ENCODE measurements around the gene MACROD2. TPM values are rescaled to one million over a fixed set of nuclear protein-coding genes. Genes with fewer than 3 reads are reported as not detected.

MACROD2 gene
- total and polyA plus RNA-seq, 8 donors = 0.78 to 31.3 (median 10.9) TPM; not detected in 1

DNA sequence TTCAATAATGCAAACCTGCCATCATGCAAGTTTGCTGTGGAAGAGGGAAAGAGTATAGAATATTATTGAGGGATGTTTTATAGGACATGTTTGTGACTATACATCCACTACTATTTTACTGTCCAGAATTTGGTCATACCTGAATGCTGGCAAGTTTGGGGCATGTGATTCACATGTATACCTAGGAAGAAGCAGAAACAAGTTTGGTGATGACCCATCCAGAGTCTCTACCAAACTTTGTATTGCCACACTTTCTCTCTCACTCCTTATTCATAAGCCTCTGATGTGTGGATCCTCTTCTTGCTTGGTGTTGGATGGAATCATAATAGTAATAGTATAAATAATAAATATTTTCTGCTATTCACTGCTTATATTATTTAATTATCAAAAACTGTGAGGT, 450.6 kb downstream of the MACROD2 start:
- intact Hi-C loops (cut with DNase I; ENCODE audit: low total_unique reads) = no loop called here
- no peaks in the 10 kb centered on the region for H3K27me3 ChIP-seq
- TF ChIP-seq POLR2AphosphoS5 (IDR thresholded peaks at IDR 0.05) = no peak
- TF ChIP-seq EP300 (IDR thresholded peaks at IDR 0.05) = no peak
- TF ChIP-seq, protein P1, sequence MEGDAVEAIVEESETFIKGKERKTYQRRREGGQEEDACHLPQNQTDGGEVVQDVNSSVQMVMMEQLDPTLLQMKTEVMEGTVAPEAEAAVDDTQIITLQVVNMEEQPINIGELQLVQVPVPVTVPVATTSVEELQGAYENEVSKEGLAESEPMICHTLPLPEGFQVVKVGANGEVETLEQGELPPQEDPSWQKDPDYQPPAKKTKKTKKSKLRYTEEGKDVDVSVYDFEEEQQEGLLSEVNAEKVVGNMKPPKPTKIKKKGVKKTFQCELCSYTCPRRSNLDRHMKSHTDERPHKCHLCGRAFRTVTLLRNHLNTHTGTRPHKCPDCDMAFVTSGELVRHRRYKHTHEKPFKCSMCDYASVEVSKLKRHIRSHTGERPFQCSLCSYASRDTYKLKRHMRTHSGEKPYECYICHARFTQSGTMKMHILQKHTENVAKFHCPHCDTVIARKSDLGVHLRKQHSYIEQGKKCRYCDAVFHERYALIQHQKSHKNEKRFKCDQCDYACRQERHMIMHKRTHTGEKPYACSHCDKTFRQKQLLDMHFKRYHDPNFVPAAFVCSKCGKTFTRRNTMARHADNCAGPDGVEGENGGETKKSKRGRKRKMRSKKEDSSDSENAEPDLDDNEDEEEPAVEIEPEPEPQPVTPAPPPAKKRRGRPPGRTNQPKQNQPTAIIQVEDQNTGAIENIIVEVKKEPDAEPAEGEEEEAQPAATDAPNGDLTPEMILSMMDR (IDR thresholded peaks at IDR 0.05) = no peak
- TF ChIP-seq POLR2A (IDR thresholded peaks at IDR 0.05) = no peak
- no peak for DNase-seq
- no peaks in the 10 kb centered on the region for H3K4me1 ChIP-seq
- H3K9me3 ChIP-seq = no peaks in the 10 kb centered on the region
- no peak overlapping the region for H3K27ac ChIP-seq
- no peak overlapping the region for H3K4me3 ChIP-seq
- no peaks in the 10 kb centered on the region for H3K36me3 ChIP-seq

DNA sequence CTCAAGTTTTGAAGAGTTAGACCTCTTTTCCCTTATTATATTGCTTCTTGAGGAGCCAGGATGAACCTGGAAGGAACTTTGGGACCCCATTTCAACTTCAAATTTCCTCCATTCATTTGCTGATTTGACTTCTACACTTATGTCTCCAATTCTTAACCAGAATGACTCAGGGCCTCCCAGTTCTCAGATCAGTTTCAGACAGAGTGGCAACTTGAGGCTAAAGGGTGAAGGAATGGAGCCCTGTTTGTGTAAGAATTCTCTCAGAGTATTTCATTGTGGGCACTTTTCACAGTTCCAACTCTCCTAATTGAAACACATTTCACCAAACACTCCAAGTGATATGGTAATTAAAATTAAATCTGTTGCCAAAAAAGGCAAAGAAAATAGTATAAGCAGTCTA, 451.1 kb downstream of the MACROD2 start:
- no peak for DNase-seq
- H3K9me3 ChIP-seq = no peaks in the 10 kb centered on the region
- H3K27ac ChIP-seq = no peak overlapping the region
- no peaks in the 10 kb centered on the region for H3K27me3 ChIP-seq
- no peaks in the 10 kb centered on the region for H3K36me3 ChIP-seq
- intact Hi-C loops (cut with DNase I; ENCODE audit: low total_unique reads) = no loop called here
- no peaks in the 10 kb centered on the region for H3K4me1 ChIP-seq
- TF ChIP-seq POLR2A (IDR thresholded peaks at IDR 0.05) (no peak), POLR2AphosphoS5 (IDR thresholded peaks at IDR 0.05) (no peak), EP300 (IDR thresholded peaks at IDR 0.05) (no peak)
- TF ChIP-seq, protein P1 (IDR thresholded peaks at IDR 0.05) = no peak
- no peak overlapping the region for H3K4me3 ChIP-seq

DNA sequence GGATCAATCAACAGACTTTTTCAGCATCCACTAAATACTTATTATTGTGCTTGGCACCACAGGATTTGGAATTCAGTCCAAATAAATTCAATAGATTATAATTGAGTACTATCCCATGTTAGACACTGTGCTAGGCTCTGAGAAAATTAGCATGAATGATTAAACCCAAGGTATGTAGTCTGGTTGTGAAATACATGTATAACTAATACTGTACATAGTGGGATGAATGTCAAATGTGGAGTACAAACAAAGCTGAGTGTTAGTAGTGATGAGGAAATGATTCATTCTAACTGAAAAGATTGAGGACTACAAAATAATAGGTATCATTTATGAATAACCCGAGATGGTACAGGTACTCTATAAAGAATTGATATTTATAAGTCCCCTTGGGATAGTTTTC, 454.0 kb downstream of the MACROD2 start:
- no peak for DNase-seq
- Histone ChIP-seq H3K27ac (no peak overlapping the region), H3K27me3 (no peaks in the 10 kb centered on the region), H3K4me3 (no peak overlapping the region), H3K4me1 (no peaks in the 10 kb centered on the region), H3K36me3 (no peaks in the 10 kb centered on the region), H3K9me3 (no peaks in the 10 kb centered on the region)
- intact Hi-C loops (cut with DNase I; ENCODE audit: low total_unique reads) = no loop called here
- WGBS, 5 donors = 54 to 70% (median 67%) methylated on average over 1 of the region's 1 CpG
- TF ChIP-seq POLR2A (IDR thresholded peaks at IDR 0.05) (no peak), POLR2AphosphoS5 (IDR thresholded peaks at IDR 0.05) (no peak), EP300 (IDR thresholded peaks at IDR 0.05) (no peak)
- TF ChIP-seq, protein P1 (IDR thresholded peaks at IDR 0.05) = no peak

DNA sequence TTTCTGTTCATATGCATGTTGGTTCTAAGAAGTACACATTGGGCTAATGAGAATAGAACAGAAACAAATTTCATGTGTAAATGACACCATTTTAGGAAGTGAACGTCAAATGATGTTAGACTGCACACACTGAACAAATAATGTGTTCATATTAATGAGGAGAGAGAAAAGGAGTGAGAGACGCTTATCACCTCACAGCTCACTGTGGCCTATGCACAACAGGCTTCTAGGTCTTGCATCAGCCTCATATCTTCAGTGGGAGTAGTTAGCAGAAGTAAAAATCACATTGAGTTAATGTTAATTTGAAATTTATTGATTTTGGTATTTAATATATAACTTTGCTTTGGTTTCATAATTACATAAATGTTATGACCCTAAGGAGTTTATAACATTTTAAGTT, 454.9 kb downstream of the MACROD2 start:
- 70 to 88% (median 77%) methylated on average over 2 of the region's 2 CpGs for WGBS, 5 donors

More for the DNA sequence above, 454.9 kb downstream of the MACROD2 start:
- intact Hi-C loops (cut with DNase I; ENCODE audit: low total_unique reads) = no loop called here
- Histone ChIP-seq H3K36me3 (no peaks in the 10 kb centered on the region), H3K9me3 (no peaks in the 10 kb centered on the region), H3K27me3 (no peaks in the 10 kb centered on the region), H3K4me1 (no peaks in the 10 kb centered on the region), H3K27ac (no peak overlapping the region), H3K4me3 (no peak overlapping the region)
- TF ChIP-seq, protein P1 (IDR thresholded peaks at IDR 0.05) = no peak
- DNase-seq = no peak
